H9 (cell line): ENCODE data around the gene GRIP2. TPM values are rescaled to one million over a fixed set of nuclear protein-coding genes. Genes with fewer than 3 reads are reported as not detected.

Experiments
- DNase-seq: peaks from one replicate; pipeline ENCODE4 v3.0.0-alpha.2; 2017
- H2AFZ ChIP-seq: one replicate; pipeline ENCODE4 v1.6.1; 2013; ENCODE audit warnings: mild to moderate bottlenecking, low read length, control low read depth, moderate library complexity
- H2AK5ac ChIP-seq: 2 replicates; pipeline ENCODE4 v1.6.1; 2013; ENCODE audit warnings: low read length, control low read depth, mixed read lengths; ENCODE audit not compliant: insufficient read length
- H2BK120ac ChIP-seq: one replicate; pipeline ENCODE4 v1.6.1; 2013; ENCODE audit warnings: low read depth, mild to moderate bottlenecking, low read length, control low read depth, inconsistent platforms; ENCODE audit not compliant: poor library complexity, severe bottlenecking
- H2BK12ac ChIP-seq: 2 replicates; pipeline ENCODE4 v1.6.1; 2013; ENCODE audit warnings: low read length, control low read depth, mixed read lengths, low read depth; ENCODE audit not compliant: insufficient read length
- H2BK15ac ChIP-seq: 2 replicates; pipeline ENCODE4 v1.6.1; 2013; ENCODE audit warnings: low read depth, low read length, control low read depth
- H2BK20ac ChIP-seq: one replicate; pipeline ENCODE4 v1.6.1; 2013; ENCODE audit warnings: low read depth, mild to moderate bottlenecking, low read length, control low read depth, inconsistent platforms; ENCODE audit not compliant: poor library complexity, severe bottlenecking
- H2BK5ac ChIP-seq: 2 replicates; pipeline ENCODE4 v1.6.1; 2013; ENCODE audit warnings: low read length, control low read depth, mixed read lengths; ENCODE audit not compliant: insufficient read length
- H3K14ac ChIP-seq: 2 replicates; pipeline ENCODE4 v1.6.1; 2013; ENCODE audit warnings: low read length, control low read depth; ENCODE audit not compliant: insufficient read depth
- H3K18ac ChIP-seq: 2 replicates; pipeline ENCODE4 v1.6.1; 2013; ENCODE audit warnings: low read depth, mild to moderate bottlenecking, mixed read lengths, low read length, control low read depth; ENCODE audit not compliant: insufficient read length
- H3K23ac ChIP-seq: 2 replicates; pipeline ENCODE4 v1.6.1; 2013; ENCODE audit warnings: low read length, control low read depth, mixed read lengths, low read depth; ENCODE audit not compliant: insufficient read length
- H3K23me2 ChIP-seq: 2 replicates; pipeline ENCODE4 v1.6.1; 2013; ENCODE audit warnings: low read depth, mild to moderate bottlenecking, mixed read lengths, low read length, control low read depth; ENCODE audit not compliant: insufficient read length, poor library complexity, severe bottlenecking
- H3K27ac ChIP-seq: 2 replicates; pipeline ENCODE4 v1.5.1; 2013; ENCODE audit warnings: low read length, control low read depth, mixed read lengths, low read depth; ENCODE audit not compliant: insufficient read length
- H3K27me3 ChIP-seq: 2 replicates; pipeline ENCODE4 v1.6.1; 2013; ENCODE audit warnings: low read length, control low read depth, inconsistent platforms; ENCODE audit not compliant: insufficient read depth
- H3K4ac ChIP-seq: 2 replicates; pipeline ENCODE4 v1.6.1; 2013; ENCODE audit warnings: low read depth, mild to moderate bottlenecking, control low read depth, inconsistent platforms, low read length, moderate library complexity
- H3K4me1 ChIP-seq: 2 replicates; pipeline ENCODE4 v1.6.1; 2013; ENCODE audit warnings: low read length, control low read depth, inconsistent platforms; ENCODE audit not compliant: insufficient read depth
- H3K4me2 ChIP-seq: 2 replicates; pipeline ENCODE4 v1.6.1; 2013; ENCODE audit warnings: low read length, control low read depth, mixed read lengths; ENCODE audit not compliant: insufficient read length, insufficient read depth
- H3K56ac ChIP-seq: 2 replicates; pipeline ENCODE4 v1.6.1; 2013; ENCODE audit warnings: low read depth, mild to moderate bottlenecking, mixed read lengths, low read length, control low read depth; ENCODE audit not compliant: insufficient read length
- H3K79me1 ChIP-seq: 2 replicates; pipeline ENCODE4 v1.6.1; 2013; ENCODE audit warnings: low read depth, mild to moderate bottlenecking, moderate library complexity, low read length, control low read depth, inconsistent platforms; ENCODE audit not compliant: insufficient read depth, poor library complexity, severe bottlenecking
- H3K79me2 ChIP-seq: 2 replicates; pipeline ENCODE4 v1.6.1; 2013; ENCODE audit warnings: low read length, control low read depth, inconsistent platforms; ENCODE audit not compliant: insufficient read depth
- H3K9ac ChIP-seq: 2 replicates; pipeline ENCODE4 v1.6.1; 2013; ENCODE audit warnings: low read length, control low read depth, mixed read lengths; ENCODE audit not compliant: insufficient read length; ENCODE audit errors: extremely low read depth
- H3K9me3 ChIP-seq: one replicate; pipeline ENCODE4 v1.6.1; 2013; ENCODE audit warnings: low read depth, low read length, inconsistent platforms; ENCODE audit not compliant: control insufficient read depth
- H3T11ph ChIP-seq: one replicate; pipeline ENCODE4 v1.6.1; 2013; ENCODE audit warnings: mild to moderate bottlenecking, low read length, control low read depth, inconsistent platforms
- H4K20me1 ChIP-seq: one replicate; pipeline ENCODE4 v1.6.1; 2013; ENCODE audit not compliant: control insufficient read depth, insufficient read length, insufficient read depth
- H4K5ac ChIP-seq: 2 replicates; pipeline ENCODE4 v1.6.1; 2013; ENCODE audit warnings: low read depth, mild to moderate bottlenecking, mixed read lengths, low read length, control low read depth; ENCODE audit not compliant: insufficient read length
- H4K8ac ChIP-seq: replicated peaks from 2 replicates; pipeline ENCODE4 v1.6.1; 2013; ENCODE audit warnings: low read length, control low read depth, mixed read lengths, low read depth; ENCODE audit not compliant: insufficient read length
- H4K91ac ChIP-seq: 2 replicates; pipeline ENCODE4 v1.6.1; 2013; ENCODE audit warnings: low read depth, mild to moderate bottlenecking, moderate library complexity, mixed read lengths, low read length, control low read depth; ENCODE audit not compliant: insufficient read length
- H3K27ac Mint-ChIP-seq, 3 experiments: 2 replicates in 2 of 3; 3 replicates in 1 of 3; pipeline ENCODE4 v1.8.0; 2020 to 2021; ENCODE audit warnings: mixed read lengths in 3 of 3, mild to moderate bottlenecking in 1 of 3, moderate library complexity in 1 of 3
- H3K27me3 Mint-ChIP-seq: 2 replicates; pipeline ENCODE4 v1.8.0; 2021; ENCODE audit warnings: low read depth, mild to moderate bottlenecking, moderate library complexity, mixed read lengths
- H3K36me3 Mint-ChIP-seq, 3 experiments: 2 replicates in 2 of 3; 3 replicates in 1 of 3; pipeline ENCODE4 v1.8.0; 2020 to 2021; ENCODE audit warnings: low read depth in 3 of 3, mixed read lengths in 3 of 3; ENCODE audit not compliant: insufficient read depth in 1 of 3
- H3K4me1 Mint-ChIP-seq, 2 experiments: 2 replicates each; pipeline ENCODE4 v1.8.0; 2020; ENCODE audit warnings: mixed read lengths in 2 of 2
- H3K4me3 Mint-ChIP-seq, 2 experiments: 2 replicates in 1 of 2; 3 replicates in 1 of 2; pipeline ENCODE4 v1.8.0; 2020 to 2021; ENCODE audit warnings: mild to moderate bottlenecking in 2 of 2, mixed read lengths in 2 of 2, moderate library complexity in 1 of 2
- H3K9me3 Mint-ChIP-seq, 2 experiments: 2 replicates in 1 of 2; 3 replicates in 1 of 2; pipeline ENCODE4 v1.8.0; 2020; ENCODE audit warnings: mild to moderate bottlenecking in 2 of 2, mixed read lengths in 2 of 2, moderate library complexity in 1 of 2
- CTCF ChIP-seq: fragments of 200-600 bp; sonication (generic); conservative IDR thresholded peaks from 3 replicates; pipeline ENCODE4 v1.8.0; 2021; ENCODE audit warnings: antibody characterized with exemption, mild to moderate bottlenecking
- WGBS: extraction: QIAGEN DNeasy Blood & Tissue Kit; methylation state at CpG from one replicate; pipeline ENCODE4 v1.1.7; 2013; ENCODE audit warnings: missing lambda C conversion rate, low lambda C conversion rate, mixed read lengths; ENCODE audit not compliant: insufficient read length; ENCODE audit errors: extremely low coverage; 5-methylcytosine and 5-hydroxymethylcytosine counted together
- total RNA-seq: library from RNA; stranded (reverse); gene quantifications from 2 replicates; pipeline ENCODE4 v1.2.1, GENCODE V29; 2021

The GRIP2 gene
- total RNA-seq, 1 experiment from 2014 or later = 3.1 TPM

DNA sequence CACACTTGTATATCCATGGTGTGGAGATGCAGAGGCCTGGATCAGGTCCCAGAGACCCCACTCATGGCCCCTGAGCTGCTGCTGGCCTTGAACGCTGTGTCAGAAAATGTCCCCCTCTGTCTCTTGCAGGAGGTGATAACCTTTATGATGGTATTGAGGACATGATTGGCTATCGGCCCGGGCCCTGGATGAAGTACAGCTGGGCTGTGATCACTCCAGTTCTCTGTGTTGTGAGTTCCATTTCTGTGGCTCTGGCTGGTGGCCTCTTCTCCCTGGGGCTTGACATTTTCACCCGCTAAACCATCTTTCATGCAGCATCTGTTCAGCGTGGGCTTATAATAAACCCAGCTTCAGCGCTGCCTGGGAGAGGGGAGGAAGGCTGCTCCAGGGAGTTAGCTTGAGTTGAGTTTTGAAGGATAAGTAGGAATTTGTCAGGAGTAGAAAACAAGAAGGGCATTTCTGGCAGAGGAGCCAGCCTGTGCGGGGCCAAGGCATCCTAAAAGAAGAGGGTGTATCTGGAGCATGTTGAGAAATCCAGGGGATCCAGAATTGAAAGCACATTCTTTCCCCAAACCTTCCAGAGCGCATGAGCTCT lies 61.1 kb downstream of the GRIP2 start:
- H4K20me1 ChIP-seq = no peaks in the 10 kb centered on the region
- no peak overlapping the region for H3K18ac ChIP-seq
- no peak overlapping the region for H2BK15ac ChIP-seq
- H3K4me2 ChIP-seq = no peak overlapping the region
- no peak overlapping the region for H2BK12ac ChIP-seq
- H3K4ac ChIP-seq = no peak overlapping the region
- DNase-seq = no peak
- no peak overlapping the region for H4K5ac ChIP-seq
- H3K27ac Mint-ChIP-seq = no peak overlapping the region
- H2BK120ac ChIP-seq = no peak overlapping the region
- H4K8ac ChIP-seq = no peak overlapping the region
- no peaks in the 10 kb centered on the region; a peak in 1 of 5 replicates for H3K9me3 Mint-ChIP-seq
- H3K4me1 Mint-ChIP-seq = peaks cover 14 to 19% of the 10 kb centered on the region in 2 experiments
- WGBS = no CpG with 5 or more reads among the region's 8 CpGs
- H3K27ac ChIP-seq = no peak overlapping the region
- no peak overlapping the region for H3K14ac ChIP-seq
- H4K91ac ChIP-seq = no peak overlapping the region
- no peaks in the 10 kb centered on the region for H3K79me1 ChIP-seq
- H3K4me3 Mint-ChIP-seq = no peak overlapping the region
- no peaks in the 10 kb centered on the region for H3K23me2 ChIP-seq
- no peaks in the 10 kb centered on the region for H3K4me1 ChIP-seq
- no peak overlapping the region for H3K56ac ChIP-seq
- H3K27me3 ChIP-seq = no peaks in the 10 kb centered on the region
- H2AFZ ChIP-seq = no peak overlapping the region
- H3K9me3 ChIP-seq = no peaks in the 10 kb centered on the region
- H3K36me3 Mint-ChIP-seq = peaks cover 45 to 87% (median 57%) of the 10 kb centered on the region in 3 experiments
- TF ChIP-seq CTCF = no peak
- H3T11ph ChIP-seq = no peak overlapping the region
- H3K23ac ChIP-seq = no peak overlapping the region
- no peaks in the 10 kb centered on the region for H3K27me3 Mint-ChIP-seq
- H3K79me2 ChIP-seq = no peaks in the 10 kb centered on the region
- H3K9ac ChIP-seq = no peak overlapping the region
- H2BK20ac ChIP-seq = no peak overlapping the region
- H2BK5ac ChIP-seq = no peak overlapping the region
- no peak overlapping the region for H2AK5ac ChIP-seq
